Stimulated activated CD4-positive, alpha-beta T cell treated with anti-CD3 and anti-CD28 coated beads, Interleukin-1b, Interleukin-23, amount 100 ng/mL, for 4 hours (primary cell): Measurements from ENCODE around the gene MSL1.

Experiments used
- DNase-seq, 2 donors: peaks; one replicate each; pipeline ENCODE4 v3.0.0-alpha.2; 2020; ENCODE audit warnings: low read depth in 2 of 2

MSL1 gene

GRCh38 chr17:40091691-40092397 is 29.9 kb upstream of the MSL1 start:
- no peak for DNase-seq

DNA sequence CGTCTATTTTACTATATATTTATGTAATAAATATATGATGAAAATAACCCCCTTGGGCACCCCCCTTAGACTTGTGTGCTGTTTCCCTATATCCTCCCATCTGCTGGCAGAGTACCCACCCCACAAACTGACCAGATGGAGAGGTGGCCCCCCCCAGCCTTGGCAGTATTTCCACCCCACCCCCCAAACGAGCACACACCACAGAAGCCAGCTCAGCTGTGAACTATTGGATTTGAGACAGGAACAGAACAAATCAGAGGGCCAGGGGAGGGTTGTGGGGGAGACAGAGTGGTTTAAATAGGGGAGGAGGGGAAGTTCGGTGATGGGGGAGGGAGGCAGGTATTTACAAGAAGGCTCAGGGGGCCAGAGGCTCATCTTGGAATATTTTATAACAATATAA is 29.2 kb upstream of the MSL1 start:
- DNase-seq, result no peak

DNA sequence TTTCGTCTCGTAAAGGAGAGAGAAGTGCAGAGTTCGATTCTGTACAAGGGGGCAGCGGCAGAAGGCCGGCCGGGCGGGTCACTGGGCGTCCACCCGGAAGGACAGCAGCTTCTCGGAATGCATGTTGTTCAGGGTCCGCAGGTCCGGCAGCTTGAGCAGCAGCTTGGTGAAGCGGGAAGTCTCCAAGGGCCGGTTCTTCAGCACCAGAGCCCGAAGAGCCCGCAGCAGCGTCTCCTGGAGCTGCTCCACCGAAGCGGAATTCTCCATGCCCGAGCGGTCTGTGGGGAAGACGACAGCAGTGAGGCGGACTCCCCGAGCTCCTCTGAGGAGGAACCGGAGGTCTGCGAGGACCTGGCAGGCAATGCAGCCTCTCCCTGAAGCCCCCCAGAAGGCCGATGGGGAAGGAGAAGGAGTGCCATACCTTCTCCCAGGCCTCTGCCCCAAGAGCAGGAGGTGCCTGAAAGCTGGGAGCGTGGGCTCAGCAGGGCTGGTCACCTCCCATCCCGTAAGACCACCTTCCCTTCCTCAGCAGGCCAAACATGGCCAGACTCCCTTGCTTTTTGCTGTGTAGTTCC is 28.7 kb upstream of the MSL1 start:
- DNase-seq, result no peak

- DNase-seq, result no peak
These were observed 28.1 kb upstream of the MSL1 start for GRCh38 chr17:40093580-40094201.

DNA sequence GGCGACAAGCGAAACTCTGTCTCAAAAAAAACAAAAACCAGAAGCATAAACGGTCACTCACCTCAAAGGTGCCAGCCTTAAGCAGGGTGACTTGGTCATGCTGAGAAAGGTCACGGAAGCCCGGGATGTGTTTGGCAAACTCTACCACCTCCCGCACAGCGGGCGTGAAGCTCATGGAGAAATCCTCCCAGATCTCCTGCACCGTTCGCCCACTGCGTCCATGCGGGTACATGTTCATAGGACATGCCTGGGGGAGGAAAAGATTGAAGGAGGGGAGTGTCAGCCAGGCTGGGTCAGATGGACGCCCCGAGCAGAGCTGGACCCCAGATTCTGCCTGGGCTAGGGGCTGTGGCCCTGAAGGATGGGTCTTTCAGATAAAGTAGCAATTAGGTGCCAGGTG is 26.9 kb upstream of the MSL1 start:
- no peak for DNase-seq

DNA sequence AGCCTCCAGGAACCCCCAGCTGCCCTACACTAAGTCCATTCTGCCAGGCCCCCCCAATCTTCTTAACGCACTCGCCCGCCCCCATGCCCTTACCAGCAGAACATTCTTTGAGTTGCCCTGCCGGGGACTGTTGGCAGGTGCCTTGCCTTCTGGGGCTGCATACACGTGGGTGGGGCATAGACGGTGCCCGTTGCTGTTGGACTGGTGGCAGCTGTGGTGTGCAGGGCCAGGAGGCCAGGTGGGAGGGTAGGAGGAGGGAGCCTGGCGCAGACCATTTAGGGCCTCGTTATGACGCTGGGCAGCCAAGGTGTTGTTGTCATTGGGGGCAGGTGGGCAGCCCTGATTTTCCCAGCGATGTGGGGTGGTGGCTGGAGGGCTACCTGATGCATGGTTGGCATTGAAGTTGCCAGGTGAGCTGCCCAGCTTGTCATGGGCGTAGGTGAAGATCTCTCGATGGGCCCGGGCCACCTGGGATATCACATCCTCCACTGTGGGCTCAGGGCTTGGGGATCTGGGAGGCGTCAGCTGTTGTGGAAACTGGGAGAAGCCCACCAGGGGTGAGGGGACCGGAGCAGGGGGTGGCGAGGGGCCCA is 26.3 kb upstream of the MSL1 start:
- DNase-seq, result no peak

GRCh38 chr17:40095944-40096791 is 25.6 kb upstream of the MSL1 start:
- DNase-seq, result peak; percentile 45 to 62

DNA sequence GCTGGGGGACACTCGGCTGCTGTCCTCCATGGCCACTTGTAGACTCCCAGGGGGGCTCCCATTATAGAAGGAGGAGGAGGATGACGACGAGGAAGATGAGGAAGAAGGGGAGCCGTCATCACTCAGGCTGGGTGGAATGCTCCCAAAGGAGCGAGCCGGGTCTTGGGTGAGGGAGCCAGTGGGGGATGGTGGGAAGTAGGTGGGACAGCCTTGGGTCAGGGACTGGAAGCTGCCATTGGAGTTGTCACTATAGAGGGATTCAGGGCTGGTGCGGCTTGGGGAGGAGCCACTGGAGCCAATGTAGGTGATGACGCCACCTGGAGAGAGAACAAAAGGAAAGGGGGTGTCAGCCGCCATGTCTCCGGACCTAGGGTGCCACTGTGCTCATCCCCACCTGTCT is 24.7 kb upstream of the MSL1 start:
- DNase-seq, result no peak

DNA sequence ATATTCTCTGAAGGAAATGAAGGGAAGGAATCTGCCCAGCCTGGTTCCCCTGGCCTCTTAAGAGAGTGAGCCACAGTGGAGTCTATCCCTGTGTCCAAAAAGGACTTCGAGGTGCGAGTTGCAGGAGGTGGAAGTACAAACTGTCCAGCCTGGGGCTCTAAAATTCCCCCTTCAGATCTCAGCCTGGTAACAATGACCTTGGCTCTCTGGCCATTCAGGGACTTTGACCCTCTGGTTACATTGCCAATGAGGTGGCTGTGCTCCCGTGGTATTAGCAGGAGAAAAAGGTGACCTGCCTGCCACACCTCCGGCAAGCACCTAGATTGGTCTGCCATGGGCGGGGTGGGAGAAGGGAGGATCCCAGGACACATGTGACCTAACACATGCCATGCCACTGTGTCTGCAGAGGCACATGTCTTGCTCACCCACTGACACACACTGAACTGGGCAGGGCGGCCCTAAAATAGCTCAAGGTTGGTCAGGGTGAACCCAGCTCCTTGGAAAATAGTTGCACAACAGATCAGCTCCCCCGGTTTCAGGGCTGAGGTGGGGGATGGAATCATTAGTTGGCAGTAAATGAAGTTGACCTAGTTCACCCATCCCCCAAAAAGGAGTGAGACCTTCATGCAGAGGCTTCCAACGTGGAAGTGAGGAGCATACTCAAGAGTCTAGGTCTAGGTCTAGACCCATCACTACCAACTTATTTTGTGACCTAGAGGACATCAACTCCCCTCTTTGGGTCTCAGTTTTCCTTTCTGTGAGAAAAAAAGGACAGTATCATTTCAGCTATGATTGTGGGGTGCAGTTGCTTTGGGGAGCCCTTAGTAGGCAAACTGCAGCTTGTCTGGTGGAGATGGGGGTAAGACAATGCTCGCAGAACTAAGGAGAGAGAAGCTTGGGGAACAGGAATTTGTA is 23.6 kb upstream of the MSL1 start:
- no peak for DNase-seq

DNA sequence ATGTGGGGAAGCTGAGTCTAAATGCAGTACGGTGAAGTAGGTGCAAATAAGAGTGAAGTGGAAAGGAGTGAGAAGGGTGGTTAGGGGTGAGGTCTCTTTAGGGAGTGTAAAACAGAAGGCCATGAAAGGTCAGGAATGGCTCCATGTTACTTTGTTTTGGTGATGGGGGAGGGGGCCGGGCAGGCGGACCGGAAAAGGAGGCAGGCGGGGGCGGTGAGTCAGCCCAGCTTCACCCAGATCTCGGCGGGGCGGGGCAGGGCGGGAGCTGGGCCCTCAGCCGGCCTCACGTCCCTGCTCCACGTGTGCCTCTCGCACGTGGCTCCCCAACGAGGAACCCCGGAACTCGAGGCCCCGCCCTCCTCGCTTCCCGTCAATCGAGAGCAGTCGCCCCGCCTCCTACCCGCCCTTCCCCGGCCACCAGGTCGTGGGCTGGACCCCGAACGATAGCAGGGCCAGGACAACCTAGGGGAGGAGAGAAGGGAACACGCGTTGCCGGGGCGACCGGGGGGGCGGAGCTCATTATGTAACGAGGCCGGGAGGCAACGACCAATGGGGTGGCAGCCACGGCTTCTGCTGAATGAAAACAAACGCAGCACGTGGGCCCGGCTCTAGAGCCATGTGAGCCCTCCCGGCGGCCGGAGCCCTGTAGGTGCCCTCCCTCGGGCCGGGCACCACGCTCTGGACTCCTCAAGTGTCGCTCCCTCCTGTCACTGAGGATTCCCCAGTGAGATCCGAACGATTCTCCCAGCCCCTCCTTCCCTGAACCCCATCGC is 22.7 kb upstream of the MSL1 start:
- DNase-seq, result peak; percentile 99

- no peak for DNase-seq
These were observed 22.0 kb upstream of the MSL1 start for GRCh38 chr17:40099619-40100418.

DNA sequence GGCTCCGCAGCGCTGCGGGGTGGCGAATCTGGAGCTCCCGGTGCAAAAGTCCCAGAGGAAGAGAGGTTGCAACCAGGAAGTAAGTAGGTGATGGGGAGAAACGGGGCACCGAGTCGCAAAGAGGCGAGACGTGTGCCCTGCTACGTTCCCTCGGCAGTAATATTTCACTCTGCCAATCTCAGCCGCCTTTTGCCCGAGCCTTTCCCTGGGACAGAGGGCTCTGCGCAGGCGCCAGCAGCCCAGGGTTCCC is 21.4 kb upstream of the MSL1 start, which contains the start of gene NR1D1:
Gene NR1D1, minus strand, starts transcription at position 171 of the 250 bp plus-strand sequence. CDS start 495 bp downstream, outside the sequence.
- DNase-seq, result no peak

DNA sequence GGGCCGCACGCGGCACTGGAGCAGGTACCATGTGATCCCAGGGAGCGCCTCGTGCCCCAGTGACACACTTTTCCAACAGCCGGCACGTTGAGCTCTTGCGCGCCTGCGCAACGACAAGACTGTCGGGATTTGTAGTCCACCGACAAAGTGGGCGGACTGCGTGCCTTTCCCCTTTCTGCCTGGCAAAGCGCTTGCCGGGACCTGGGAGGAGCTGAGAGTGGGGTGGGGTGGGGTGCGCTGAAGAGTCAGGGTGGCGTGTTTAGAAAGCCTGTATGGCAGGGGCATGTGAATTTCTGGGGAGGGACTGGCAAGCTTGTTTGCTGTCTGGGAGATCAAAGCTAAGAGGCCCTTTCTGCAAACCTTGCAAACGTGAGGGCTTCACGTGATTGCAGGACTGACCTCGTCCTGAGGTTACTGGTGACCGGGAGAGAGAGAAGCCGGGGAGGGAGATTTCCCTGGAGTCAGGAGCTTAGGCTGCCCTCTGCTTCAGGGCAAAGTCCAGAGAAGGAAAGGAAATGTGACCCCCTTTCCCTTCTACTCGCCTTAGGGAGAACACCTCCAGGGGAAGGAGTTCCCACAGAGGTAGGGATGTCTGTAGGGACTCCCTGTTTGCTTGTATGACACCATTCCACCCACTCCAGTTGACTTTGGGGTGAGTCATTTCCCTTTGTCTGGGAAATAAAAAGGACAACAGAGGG is 21.0 kb upstream of the MSL1 start:
- DNase-seq, result peak; percentile 78 to 83

GRCh38 chr17:40101367-40102210 is 20.2 kb upstream of the MSL1 start:
- no peak for DNase-seq

GRCh38 chr17:40103071-40103661 is 18.6 kb upstream of the MSL1 start:
- DNase-seq, result no peak

DNA sequence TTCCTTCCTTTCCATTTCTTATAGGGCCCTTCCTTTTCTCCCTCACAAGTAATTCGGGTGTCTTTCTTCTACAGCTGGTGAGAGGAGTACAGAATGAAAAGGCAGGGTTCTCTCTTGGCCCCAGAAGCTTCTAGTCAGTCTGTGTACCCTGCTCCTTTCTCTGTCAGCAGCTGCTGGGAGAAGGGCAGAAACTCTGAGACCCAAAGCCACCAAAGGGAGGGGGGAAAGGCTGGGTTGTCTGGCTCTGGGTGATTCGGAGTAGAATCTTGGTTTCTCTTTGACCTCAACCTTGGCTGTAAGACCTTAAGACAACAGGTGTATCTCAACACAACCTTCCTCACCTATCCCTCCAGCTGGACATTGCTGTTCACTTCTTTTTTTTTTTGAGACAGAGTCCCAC is 18.1 kb upstream of the MSL1 start:
- no peak for DNase-seq
